ENCODE results near the gene IGFBP1.

IGFBP1 gene

GRCh38 chr7:45881759-45882464 lies 6.4 kb upstream of the IGFBP1 start:
- no peak for DNase-seq

- no peak for DNase-seq
Measured at GRCh38 chr7:45882465-45882810, 5.8 kb upstream of the IGFBP1 start.

DNA sequence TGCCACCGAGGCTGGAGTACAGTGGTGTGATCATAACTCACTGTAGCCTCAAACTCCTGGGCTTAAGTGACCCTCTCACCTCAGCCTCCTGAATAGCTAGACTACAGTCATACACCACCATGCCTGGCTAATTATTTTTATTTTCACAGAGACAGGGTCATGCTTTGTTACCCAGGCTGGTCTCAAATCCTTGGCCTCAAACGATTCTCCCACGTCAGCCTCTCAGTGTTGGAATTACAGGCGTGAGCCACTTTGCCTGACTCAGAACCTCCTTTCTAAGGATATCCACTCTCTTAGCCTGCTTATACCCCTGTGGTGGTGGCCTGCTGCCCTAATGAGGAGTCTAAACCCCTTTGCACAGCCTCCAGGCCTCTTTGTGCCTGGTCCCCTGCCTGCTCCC lies 4.2 kb upstream of the IGFBP1 start:
- no peak for DNase-seq

- no peak for DNase-seq
Measured at GRCh38 chr7:45885264-45885882, 2.9 kb upstream of the IGFBP1 start.

DNA sequence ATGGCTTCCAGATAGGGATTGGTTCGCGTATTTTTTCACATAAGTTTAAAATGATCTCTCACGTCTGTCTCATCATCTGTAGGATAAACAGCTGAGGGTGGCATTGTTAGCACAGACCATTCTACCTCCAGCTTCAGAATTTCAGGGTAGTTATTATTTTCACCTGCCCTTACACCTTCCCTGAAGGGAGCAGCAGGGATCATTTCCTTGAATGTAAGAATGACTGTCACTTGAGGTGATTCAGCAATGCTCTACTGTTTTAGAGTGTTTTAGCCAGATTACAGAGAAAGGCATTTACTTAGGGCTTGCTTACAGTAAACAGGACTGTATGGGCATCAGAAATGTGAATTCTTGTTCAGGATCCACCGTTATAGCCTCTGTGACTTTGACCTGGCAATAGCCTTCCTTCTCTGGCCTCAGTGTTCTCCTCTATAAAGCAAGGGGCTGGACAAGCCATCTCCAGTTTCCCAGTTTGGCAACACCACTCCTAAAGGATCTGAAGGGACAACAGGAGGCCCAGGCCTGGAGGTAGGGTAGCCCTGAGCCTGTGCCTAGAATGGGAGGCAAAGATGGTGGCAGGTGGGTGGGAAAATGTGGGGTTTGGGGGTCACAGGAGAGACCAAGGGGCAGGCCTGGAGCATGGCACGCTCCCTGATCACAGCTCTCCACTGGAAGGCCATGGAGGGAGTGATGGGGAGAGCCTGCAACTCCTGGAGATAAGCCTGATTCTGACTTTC lies 1.2 kb upstream of the IGFBP1 start:
- DNase-seq: no peak

DNA sequence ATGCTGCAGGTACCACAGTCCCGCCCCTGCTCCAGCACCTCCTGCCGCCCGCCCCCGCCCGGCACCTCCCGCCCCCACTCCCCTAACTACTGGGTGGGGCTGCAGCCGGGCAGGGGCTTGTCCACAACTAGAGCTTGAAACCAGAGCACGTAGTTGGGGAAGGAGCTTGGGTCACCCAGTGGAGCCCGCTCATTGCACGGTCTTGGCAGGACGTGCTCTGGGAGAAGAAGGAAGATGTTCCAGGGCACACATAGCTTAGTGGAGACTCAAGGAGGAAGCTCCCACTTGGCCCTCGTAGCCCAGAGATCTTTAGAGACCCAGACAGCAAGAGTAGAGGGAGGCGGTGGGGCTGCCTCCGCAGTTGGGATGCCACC lies 692 bp downstream of the IGFBP1 start:
- no peak for DNase-seq

DNA sequence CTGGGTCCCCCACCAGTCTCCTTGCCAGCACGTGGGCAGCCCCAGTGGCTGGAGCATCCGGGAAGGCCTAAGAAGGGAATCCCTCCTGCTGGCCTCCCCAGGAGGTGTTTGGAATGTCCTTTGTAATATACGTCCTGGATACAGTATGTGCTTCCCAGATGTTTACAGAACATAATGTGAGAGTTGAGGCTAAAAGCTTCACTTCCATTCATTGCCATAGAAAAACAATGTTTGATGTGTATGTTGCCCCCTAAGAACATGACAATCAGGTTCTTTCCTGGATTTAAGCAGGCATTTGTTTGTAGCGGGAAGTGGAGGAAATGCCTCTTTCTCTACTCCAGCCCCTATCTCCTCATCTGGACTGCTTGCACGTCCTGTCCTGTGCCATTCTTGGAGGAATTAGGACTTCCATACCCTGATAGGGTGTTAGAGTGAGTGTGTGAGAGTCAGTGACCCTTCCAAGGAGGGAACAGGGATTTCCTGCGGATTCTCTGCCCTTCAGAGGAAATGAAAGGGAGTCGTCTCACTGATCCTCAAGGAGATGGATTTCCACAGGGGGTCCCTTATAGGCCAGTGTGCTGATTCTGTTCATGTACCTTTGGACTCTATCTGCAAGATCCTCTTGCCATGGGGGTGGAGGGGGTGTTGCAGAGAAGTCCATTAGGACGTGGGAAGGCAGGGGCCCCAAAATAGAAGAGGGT lies 1.2 kb downstream of the IGFBP1 start:
- no peak for DNase-seq

DNA sequence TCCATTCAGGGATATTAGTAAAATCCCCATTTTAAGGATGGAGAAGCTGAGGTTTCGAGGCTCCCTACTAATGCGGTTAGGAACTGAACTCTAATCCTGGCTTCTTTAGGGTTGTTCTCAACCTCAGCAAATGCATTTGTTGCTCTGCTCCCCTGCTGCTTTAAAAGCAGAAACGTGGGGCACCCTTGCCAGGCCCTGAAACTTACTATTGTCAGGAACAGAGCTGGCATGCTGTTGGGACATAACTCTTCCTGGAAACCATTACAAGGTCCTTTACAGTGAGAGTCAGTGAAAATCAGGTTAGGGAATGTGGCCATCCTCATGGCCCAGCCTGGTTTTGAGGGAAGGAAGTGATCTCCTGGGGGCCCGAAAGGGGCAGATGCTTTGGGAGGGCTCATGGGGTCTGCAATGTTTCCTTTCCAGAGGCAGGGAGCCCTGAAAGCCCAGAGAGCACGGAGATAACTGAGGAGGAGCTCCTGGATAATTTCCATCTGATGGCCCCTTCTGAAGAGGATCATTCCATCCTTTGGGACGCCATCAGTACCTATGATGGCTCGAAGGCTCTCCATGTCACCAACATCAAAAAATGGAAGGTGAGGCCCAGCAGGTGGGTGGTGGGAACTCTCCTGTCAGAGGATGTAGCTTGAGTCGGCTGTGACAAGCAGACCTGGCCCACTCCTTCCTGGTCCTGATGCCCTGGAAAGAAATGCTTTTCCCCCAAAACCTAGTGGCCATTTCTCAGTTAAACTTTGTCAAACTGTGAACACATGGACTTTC lies 2.0 kb downstream of the IGFBP1 start:
- DNase-seq: no peak

- DNase-seq: peak; percentile 61
Measured at GRCh38 chr7:45890902-45891461, 2.7 kb downstream of the IGFBP1 start.

GRCh38 chr7:45891462-45892402 lies 3.4 kb downstream of the IGFBP1 start:
- DNase-seq: no peak

- no peak for DNase-seq
Measured at GRCh38 chr7:45892407-45893035, 4.2 kb downstream of the IGFBP1 start.

DNA sequence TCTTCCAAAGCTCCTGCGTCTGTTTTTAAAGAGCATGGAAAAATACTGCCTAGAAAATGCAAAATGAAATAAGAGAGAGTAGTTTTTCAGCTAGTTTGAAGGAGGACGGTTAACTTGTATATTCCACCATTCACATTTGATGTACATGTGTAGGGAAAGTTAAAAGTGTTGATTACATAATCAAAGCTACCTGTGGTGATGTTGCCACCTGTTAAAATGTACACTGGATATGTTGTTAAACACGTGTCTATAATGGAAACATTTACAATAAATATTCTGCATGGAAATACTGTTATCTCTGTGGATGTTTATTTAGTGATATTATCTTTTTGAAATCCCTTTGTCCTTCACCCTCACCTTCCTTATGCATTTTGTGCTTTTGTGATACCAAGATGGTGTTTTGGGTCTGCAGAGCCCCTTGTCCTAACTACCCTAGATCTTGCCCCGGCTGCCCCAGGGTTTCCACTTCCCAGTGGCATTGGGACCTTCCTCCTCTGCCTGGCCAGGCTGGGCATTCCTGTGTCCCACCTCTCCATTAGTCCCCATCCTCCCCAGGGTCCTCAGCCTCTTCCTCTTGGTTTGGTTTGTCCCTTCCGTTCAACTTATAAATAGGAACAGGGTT lies 5.2 kb downstream of the IGFBP1 start:
- no peak for DNase-seq

GRCh38 chr7:45893996-45894664 lies 5.8 kb downstream of the IGFBP1 start:
- DNase-seq: no peak

DNA sequence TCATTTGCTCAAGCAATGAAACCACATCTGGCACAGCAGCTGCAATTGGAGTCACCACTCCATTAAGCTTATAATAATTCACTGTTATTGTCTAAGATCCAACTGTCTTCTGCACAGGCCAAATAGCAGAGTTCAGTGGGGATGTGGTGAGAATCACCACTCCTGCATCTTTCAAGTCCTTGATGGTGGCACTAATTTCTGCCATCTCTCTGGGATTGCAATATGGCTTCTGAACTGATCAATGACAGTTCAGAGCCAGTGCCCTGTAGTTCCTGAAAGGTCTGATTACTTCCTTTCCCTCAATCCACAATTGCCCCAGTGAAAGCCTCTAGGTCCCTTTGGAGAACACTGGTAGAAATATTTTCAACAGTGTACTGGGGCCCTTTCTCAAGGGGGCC lies 6.4 kb downstream of the IGFBP1 start:
- no peak for DNase-seq

DNA sequence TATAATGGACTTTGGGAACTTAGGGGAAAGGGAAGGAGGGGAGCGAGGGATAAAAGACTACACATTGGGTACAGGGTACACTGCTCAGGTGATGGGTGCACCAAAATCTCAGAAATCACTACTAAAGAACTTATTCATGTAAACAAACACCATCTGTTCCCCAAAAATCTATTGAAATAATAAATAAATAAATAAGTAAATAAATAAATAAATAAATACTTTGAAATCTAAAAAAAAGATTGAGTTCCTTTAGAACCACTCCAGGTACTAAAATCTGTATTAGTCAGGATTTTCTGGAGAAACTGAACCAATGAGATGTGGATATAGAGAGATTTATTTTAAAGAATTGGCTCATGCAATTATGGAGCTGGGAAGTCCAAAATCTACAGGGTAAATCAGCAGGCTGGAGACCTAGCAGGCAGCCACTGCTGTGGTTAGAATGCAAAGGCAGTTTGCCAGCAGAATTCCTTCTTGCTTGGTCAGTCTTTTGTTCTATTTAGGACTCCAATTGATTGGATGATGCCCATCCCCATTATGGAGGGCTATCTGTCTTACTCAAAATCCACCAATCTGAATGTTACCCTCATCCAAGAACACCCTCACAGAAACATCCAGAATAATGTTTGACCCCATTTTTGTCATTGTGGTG lies 8.9 kb downstream of the IGFBP1 start:
- DNase-seq: no peak

DNA sequence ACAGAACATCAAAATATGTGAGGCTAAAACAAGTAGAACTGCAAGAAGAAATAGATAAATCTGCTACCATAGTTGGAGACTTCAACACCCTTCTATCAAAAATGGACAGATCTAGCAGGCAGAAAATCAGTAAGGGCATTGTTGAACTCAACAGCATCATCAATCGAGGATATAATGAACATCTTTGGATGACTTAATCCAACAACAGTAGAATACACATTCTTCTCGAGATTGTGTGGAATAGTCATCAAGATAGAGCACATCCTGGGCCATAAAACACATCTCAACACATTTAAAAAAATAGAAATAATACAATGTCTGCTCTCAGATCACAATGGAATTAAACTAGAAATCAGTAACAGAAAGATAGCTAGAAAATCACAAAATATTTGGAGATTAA lies 9.9 kb downstream of the IGFBP1 start:
- DNase-seq: no peak

GRCh38 chr7:45901566-45901965 lies 13.3 kb downstream of the IGFBP1 start:
- no peak for DNase-seq

GRCh38 chr7:45902820-45903219 lies 14.5 kb downstream of the IGFBP1 start:
- DNase-seq: no peak

GRCh38 chr7:45909561-45909960 lies 21.3 kb downstream of the IGFBP1 start:
- DNase-seq: no peak

All from RPMI8226 (cell line).